Spleen (tissue), 7 donors: Measurements from ENCODE around the gene E2F7.
A peak's percentile ranks its signal among the peaks of the same experiment; 100 is the strongest.

Source experiments
- CTCF ChIP-seq, 11 experiments: fragments of 200-600 bp in 7 of 11; fragments of 450-650 bp in 4 of 11; sonication (generic) in 4 of 11; IDR thresholded peaks in 8 of 11; conservative IDR thresholded peaks in 3 of 11; 1 replicate in 7 of 11; 2 replicates in 4 of 11; pipeline versions ENCODE4 v1.4.0 to v1.8.0; 2016 to 2021; ENCODE audit warnings: antibody characterized with exemption in 11 of 11, inconsistent platforms in 4 of 11, mild to moderate bottlenecking in 1 of 11
- POLR2A ChIP-seq, 3 donors: fragments of 450-650 bp; IDR thresholded peaks; one replicate each; pipeline ENCODE4 v1.5.1; 2017; ENCODE audit warnings: antibody characterized with exemption in 3 of 3, mild to moderate bottlenecking in 1 of 3
- donor health status: DM: no; HTN: no; CAD: no; lungs with moderate emphysema.
- donor health status: DM: no; HTN: no; CAD: no.
- donor health status: DM: no; HTN: no; CAD: no.

GRCh38 chr12:77065361-77066204 lies at the start of gene E2F7:
- TF ChIP-seq CTCF (IDR thresholded peaks at IDR 0.05 in 8 of 11, conservative IDR thresholded peaks at IDR 0.05 in 3 of 11) (peak in 1 of 11 experiments; percentile 14), POLR2A (IDR thresholded peaks at IDR 0.05) (no peak)
